AG09319 (cell line): ENCODE results near the gene EYS.

Source experiments
- DNase-seq: peaks from one replicate; pipeline ENCODE4 v3.0.0-alpha.2; 2010; ENCODE audit warnings: low read depth; ENCODE audit errors: extremely low read depth
- CTCF ChIP-seq: IDR thresholded peaks from 2 replicates; pipeline ENCODE4 v1.5.1; 2011; ENCODE audit warnings: low read depth, mild to moderate bottlenecking, inconsistent platforms, low read length, moderate library complexity

EYS gene

GRCh38 chr6:65253041-65253440 is 454.0 kb downstream of the EYS start:
- no peak for TF ChIP-seq CTCF
- no peak for DNase-seq

- DNase-seq = no peak
- no peak for TF ChIP-seq CTCF
Measured at GRCh38 chr6:65248101-65248610, 458.9 kb downstream of the EYS start.

DNA sequence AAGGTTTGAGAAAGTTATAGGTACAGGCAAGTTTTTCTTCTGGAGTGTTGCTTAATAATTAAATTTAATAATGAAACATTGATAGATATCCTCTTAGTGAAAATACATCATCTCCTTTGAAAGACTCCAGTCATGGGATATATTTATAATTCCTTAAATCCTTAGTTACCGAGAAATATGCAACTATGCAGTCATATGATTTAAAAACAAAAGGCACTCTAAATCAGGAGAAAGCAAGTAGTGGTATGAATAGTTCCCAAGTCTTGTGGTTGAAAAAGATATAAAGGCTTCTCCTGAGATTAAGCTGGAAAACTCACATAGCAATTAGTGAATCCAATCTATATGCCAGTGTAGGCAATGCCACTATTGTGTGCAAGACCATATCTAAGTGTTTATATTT is 475.4 kb downstream of the EYS start:
- no peak for TF ChIP-seq CTCF
- no peak for DNase-seq

- DNase-seq = no peak
- TF ChIP-seq CTCF = no peak
Measured at GRCh38 chr6:65229825-65230224, 477.2 kb downstream of the EYS start.

DNA sequence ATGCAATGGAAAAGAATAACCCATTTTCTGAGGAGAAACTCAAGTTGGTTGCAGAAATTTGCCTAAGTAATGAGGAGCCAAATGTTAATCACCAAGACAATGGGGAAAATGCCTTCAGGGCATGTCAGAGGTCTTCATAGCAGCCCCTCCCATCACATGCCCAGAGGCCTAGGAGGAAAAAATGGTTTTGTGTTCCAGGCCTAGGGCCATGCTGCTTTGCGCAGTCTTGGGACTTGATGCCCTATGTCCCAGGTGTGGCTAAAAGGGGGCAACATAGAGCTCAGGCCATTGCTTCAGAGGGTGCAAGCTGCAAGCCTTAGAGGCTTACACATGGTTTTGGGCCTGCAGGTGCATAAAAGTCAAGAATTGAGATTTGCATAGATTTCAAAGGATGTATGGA is 485.9 kb downstream of the EYS start:
- DNase-seq = no peak
- no peak for TF ChIP-seq CTCF

DNA sequence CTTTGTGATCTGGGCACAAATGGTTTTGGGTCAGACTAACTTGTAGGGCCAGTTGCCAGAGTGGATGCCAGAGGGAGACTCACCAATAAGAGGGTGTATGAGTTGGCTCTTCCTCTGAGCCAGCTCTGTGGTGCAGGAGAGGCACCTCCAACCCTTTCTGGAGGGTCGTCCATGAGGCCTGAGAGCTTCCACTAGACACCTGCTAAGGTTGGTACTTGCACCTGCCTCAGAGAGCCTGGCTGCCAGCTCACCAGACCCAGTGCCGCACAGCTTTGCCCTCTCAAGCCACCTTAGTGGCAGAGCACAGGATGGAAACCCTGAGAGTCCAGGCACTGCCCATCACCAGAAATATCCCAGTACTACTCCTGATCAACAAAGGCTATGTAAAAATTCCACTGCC is 504.3 kb downstream of the EYS start:
- no peak for TF ChIP-seq CTCF
- no peak for DNase-seq

- no peak for TF ChIP-seq CTCF
Measured at GRCh38 chr6:65199683-65200082, 507.3 kb downstream of the EYS start.

More at GRCh38 chr6:65199683-65200082, 507.3 kb downstream of the EYS start:
- DNase-seq = no peak
